H1 (cell line): ENCODE data around the gene UBQLN1. TPM values are rescaled to one million over a fixed set of nuclear protein-coding genes. Genes with fewer than 3 reads are reported as not detected.

Source experiments
- CTCF ChIA-PET: fragments of 300-600 bp; sonication (Branson Sonifier 250); formaldehyde crosslinking; loops from one replicate; lab custom pipeline; 2021; ENCODE audit not compliant: partially characterized antibody; lab: Charles Lee
- POLR2A ChIA-PET: fragments of 300-600 bp; sonication (Branson Sonifier 250); formaldehyde crosslinking; loops from one replicate; lab custom pipeline; 2021; ENCODE audit warnings: inconsistent platforms; ENCODE audit not compliant: partially characterized antibody; lab: Charles Lee
- DNase-seq, 2 experiments: peaks; one replicate each; pipeline versions ENCODE4 v3.0.0 to v3.0.0-alpha.2; 2010 to 2022; ENCODE audit warnings: low spot score in 2 of 2, low read depth in 1 of 2, mixed read lengths in 1 of 2
- FAIRE-seq: peaks from 2 replicates; lab custom pipeline; 2011; peaks lifted over from hg19 to GRCh38; lab: Jason Lieb, UNC
- H2AFZ ChIP-seq: 2 replicates; pipeline ENCODE4 v1.8.1; 2012; ENCODE audit warnings: low read length, inconsistent platforms
- H2AK5ac ChIP-seq: 2 replicates; pipeline ENCODE4 v1.6.1; 2013; ENCODE audit warnings: low read depth, low read length
- H2BK120ac ChIP-seq: replicated peaks from 2 replicates; pipeline ENCODE3; 2013; ENCODE audit warnings: low read depth, low read length, inconsistent platforms
- H2BK12ac ChIP-seq: 2 replicates; pipeline ENCODE4 v1.6.1; 2013; ENCODE audit warnings: low read depth, low read length
- H2BK15ac ChIP-seq: 2 replicates; pipeline ENCODE4 v1.6.1; 2013; ENCODE audit warnings: low read length
- H2BK20ac ChIP-seq: 2 replicates; pipeline ENCODE4 v1.6.1; 2013; ENCODE audit warnings: low read length
- H2BK5ac ChIP-seq: 2 replicates; pipeline ENCODE4 v1.6.1; 2013; ENCODE audit warnings: low read depth, low read length
- H3K14ac ChIP-seq: 2 replicates; pipeline ENCODE4 v1.6.1; 2013; ENCODE audit warnings: inconsistent platforms; ENCODE audit not compliant: insufficient read length
- H3K18ac ChIP-seq: 2 replicates; pipeline ENCODE4 v1.6.1; 2013; ENCODE audit warnings: low read length; ENCODE audit errors: extremely low read depth
- H3K23ac ChIP-seq: 2 replicates; pipeline ENCODE4 v1.6.1; 2013; ENCODE audit warnings: inconsistent platforms; ENCODE audit not compliant: insufficient read length
- H3K23me2 ChIP-seq: 2 replicates; pipeline ENCODE4 v1.6.1; 2013; ENCODE audit warnings: low read depth, low read length
- H3K27ac ChIP-seq: 2 replicates; pipeline ENCODE4 v1.6.1; 2011; ENCODE audit warnings: low read depth, low read length, inconsistent platforms
- H3K27me3 ChIP-seq, 4 experiments: replicated peaks in 1 of 4; 1 replicate in 1 of 4; 2 replicates in 3 of 4; pipeline versions ENCODE4 v1.6.1 to v1.8.1; 2011 to 2013; ENCODE audit warnings: low read length in 3 of 4, mild to moderate bottlenecking in 3 of 4, inconsistent platforms in 2 of 4, mixed read lengths in 2 of 4, moderate library complexity in 1 of 4; ENCODE audit not compliant: control insufficient read depth in 3 of 4, insufficient read depth in 3 of 4; ENCODE audit errors: extremely low read depth in 1 of 4
- H3K36me3 ChIP-seq, 4 experiments: 2 replicates each; pipeline versions ENCODE4 v1.6.1 to v1.8.1; 2011 to 2013; ENCODE audit warnings: mild to moderate bottlenecking in 4 of 4, low read length in 3 of 4, moderate library complexity in 2 of 4, control low read depth in 1 of 4, inconsistent platforms in 1 of 4; ENCODE audit not compliant: insufficient read depth in 4 of 4, control insufficient read depth in 2 of 4
- H3K4ac ChIP-seq: replicated peaks from 2 replicates; pipeline ENCODE3; 2013; ENCODE audit warnings: low read length, low read depth, mixed read lengths, inconsistent platforms; ENCODE audit not compliant: insufficient read length
- H3K4me1 ChIP-seq, 4 experiments: replicated peaks in 1 of 4; 1 replicate in 1 of 4; 2 replicates in 3 of 4; pipeline versions ENCODE4 v1.6.1 to v1.8.1; 2011 to 2013; ENCODE audit warnings: low read length in 3 of 4, inconsistent platforms in 2 of 4, mixed read lengths in 1 of 4; ENCODE audit not compliant: insufficient read depth in 4 of 4, control insufficient read depth in 3 of 4
- H3K4me2 ChIP-seq, 2 experiments: 2 replicates each; pipeline versions ENCODE4 v1.6.1 to v1.8.1; 2011 to 2013; ENCODE audit warnings: low read depth in 2 of 2, low read length in 2 of 2, control low read depth in 1 of 2, inconsistent platforms in 1 of 2, mild to moderate bottlenecking in 1 of 2; ENCODE audit not compliant: insufficient read depth in 1 of 2
- H3K4me3 ChIP-seq, 4 experiments: fragments of 200-600, 300-600 bp in 1 of 4; sonication (generic), shearing (Covaris generic), sonication (Bioruptor Twin) in 1 of 4; 2 replicates each; pipeline versions ENCODE4 v1.5.1 to v1.8.1; 2011 to 2016; ENCODE audit warnings: low read length in 4 of 4, low read depth in 3 of 4, control low read depth in 2 of 4, inconsistent platforms in 2 of 4, mild to moderate bottlenecking in 2 of 4, mixed read lengths in 1 of 4, moderate library complexity in 1 of 4; ENCODE audit not compliant: insufficient read depth in 2 of 4; ENCODE audit errors: extremely low read depth in 1 of 4
- H3K56ac ChIP-seq: replicated peaks from 2 replicates; pipeline ENCODE3; 2013; ENCODE audit warnings: low read depth, mild to moderate bottlenecking, mixed read lengths, low read length, inconsistent platforms; ENCODE audit not compliant: insufficient read length
- H3K79me1 ChIP-seq: 2 replicates; pipeline ENCODE4 v1.6.1; 2013; ENCODE audit warnings: low read depth, low read length, control low read depth
- H3K79me2 ChIP-seq, 2 experiments: 2 replicates each; pipeline versions ENCODE4 v1.6.1 to v1.8.1; 2012 to 2013; ENCODE audit warnings: low read length in 2 of 2, mild to moderate bottlenecking in 2 of 2, inconsistent platforms in 1 of 2; ENCODE audit not compliant: insufficient read depth in 2 of 2, control insufficient read depth in 1 of 2
- H3K9ac ChIP-seq, 4 experiments: replicated peaks in 1 of 4; 1 replicate in 1 of 4; 2 replicates in 3 of 4; pipeline versions ENCODE4 v1.6.1 to v1.8.1; 2011 to 2013; ENCODE audit warnings: low read depth in 3 of 4, low read length in 3 of 4, control low read depth in 2 of 4, mild to moderate bottlenecking in 2 of 4, moderate library complexity in 2 of 4, inconsistent platforms in 1 of 4; ENCODE audit errors: extremely low read depth in 1 of 4
- H3K9me3 ChIP-seq, 2 experiments: 2 replicates each; pipeline versions ENCODE4 v1.6.1 to v1.8.1; 2012 to 2013; ENCODE audit warnings: mild to moderate bottlenecking in 2 of 2, moderate library complexity in 2 of 2, control low read depth in 1 of 2, inconsistent platforms in 1 of 2, low read depth in 1 of 2, low read length in 1 of 2, mixed read lengths in 1 of 2; ENCODE audit not compliant: insufficient read depth in 2 of 2
- H4K20me1 ChIP-seq, 2 experiments: replicated peaks in 1 of 2; 2 replicates each; pipeline versions ENCODE3 to v1.8.1; 2011 to 2013; ENCODE audit warnings: inconsistent platforms in 2 of 2, low read length in 2 of 2, mild to moderate bottlenecking in 1 of 2; ENCODE audit not compliant: insufficient read depth in 2 of 2, control insufficient read depth in 1 of 2
- H4K5ac ChIP-seq: 2 replicates; pipeline ENCODE4 v1.6.1; 2013; ENCODE audit warnings: low read length, low read depth, mixed read lengths, inconsistent platforms; ENCODE audit not compliant: insufficient read length
- H4K8ac ChIP-seq: 2 replicates; pipeline ENCODE4 v1.8.0; 2013; ENCODE audit warnings: mild to moderate bottlenecking, moderate library complexity, low read length, inconsistent platforms; ENCODE audit not compliant: insufficient read depth; ENCODE audit errors: extremely low read depth
- H4K91ac ChIP-seq: replicated peaks from 2 replicates; pipeline ENCODE3; 2013; ENCODE audit warnings: low read length, mixed read lengths, inconsistent platforms; ENCODE audit not compliant: insufficient read length
- BRCA1 ChIP-seq: IDR thresholded peaks from 2 replicates; pipeline ENCODE4 v1.6.1; 2012; ENCODE audit warnings: low read depth, low read length, improper control_type of control experiment
- CHD1 ChIP-seq: IDR thresholded peaks from 2 replicates; pipeline ENCODE4 v1.6.1; 2012; ENCODE audit warnings: low read depth, low read length, improper control_type of control experiment
- CTBP2 ChIP-seq: IDR thresholded peaks from 2 replicates; pipeline ENCODE4 v1.7.0; 2011; ENCODE audit warnings: borderline replicate concordance, mild to moderate bottlenecking, moderate library complexity, mixed read lengths, low read length; ENCODE audit not compliant: insufficient read depth, insufficient read length
- EGR1 ChIP-seq: IDR thresholded peaks from 2 replicates; pipeline ENCODE4 v1.6.1; 2011; ENCODE audit warnings: low read depth, low read length, borderline replicate concordance
- GTF2F1 ChIP-seq: IDR thresholded peaks from 2 replicates; pipeline ENCODE4 v1.6.1; 2012; ENCODE audit warnings: low read depth, low read length, improper control_type of control experiment, borderline replicate concordance
- KDM1A ChIP-seq: fragments of 200-600, 300-600 bp; sonication (generic); IDR thresholded peaks from 2 replicates; pipeline ENCODE4 v1.7.1; 2016; ENCODE audit warnings: mild to moderate bottlenecking, low read length, borderline replicate concordance
- KDM5A ChIP-seq: fragments of 200-600 bp; IDR thresholded peaks from 2 replicates; pipeline ENCODE4 v1.7.1; 2012; ENCODE audit warnings: mild to moderate bottlenecking, low read length, inconsistent platforms, mixed read lengths
- POLR2A ChIP-seq, 2 experiments: IDR thresholded peaks; 1 replicate in 1 of 2; 2 replicates in 1 of 2; pipeline ENCODE4 v1.6.1; 2011; ENCODE audit warnings: low read depth in 2 of 2, low read length in 2 of 2, mild to moderate bottlenecking in 2 of 2; ENCODE audit errors: control extremely low read depth in 1 of 2
- SIRT6 ChIP-seq: IDR thresholded peaks from one replicate; pipeline ENCODE4 v1.7.1; 2012; ENCODE audit warnings: low read length, inconsistent platforms
- SP1 ChIP-seq: IDR thresholded peaks from 2 replicates; pipeline ENCODE4 v1.6.1; 2011; ENCODE audit warnings: low read depth, low read length
- SP4 ChIP-seq: IDR thresholded peaks from 2 replicates; pipeline ENCODE4 v1.6.1; 2012; ENCODE audit warnings: low read length, inconsistent platforms
- TAF1 ChIP-seq: IDR thresholded peaks from 2 replicates; pipeline ENCODE4 v1.6.1; 2011; ENCODE audit warnings: mild to moderate bottlenecking, low read depth, low read length
- TBP ChIP-seq: IDR thresholded peaks from 2 replicates; pipeline ENCODE4 v1.6.1; 2011; ENCODE audit warnings: low read depth, low read length, improper control_type of control experiment
- WGBS, 2 experiments: shearing (Covaris generic) in 1 of 2; methylation state at CpG; one replicate each; pipeline versions ENCODE4 v1.1.6 to v1.1.7; 2013 to 2015; ENCODE audit warnings: low lambda C conversion rate in 2 of 2, mixed read lengths in 2 of 2, inconsistent platforms in 1 of 2, low coverage in 1 of 2, missing lambda C conversion rate in 1 of 2; ENCODE audit not compliant: insufficient replicate concordance in 2 of 2, insufficient coverage in 1 of 2, insufficient read length in 1 of 2; ENCODE audit errors: extremely low coverage in 1 of 2, missing lambda C conversion rate in 1 of 2; 5-methylcytosine and 5-hydroxymethylcytosine counted together
- polyA plus RNA-seq, 7 experiments: library from polyadenylated mRNA; depleted of rRNA in 3 of 7; stranded (reverse) in 5 of 7; unstranded in 2 of 7; fragments of >200 nt in 5 of 7; fragments of 200-250 nt in 2 of 7; gene quantifications; 1 replicate in 5 of 7; 2 replicates in 1 of 7; 4 replicates in 1 of 7; pipeline versions ENCODE4 v1.2.1 to v1.2.3, GENCODE V29; 2011 to 2013; ENCODE audit warnings: missing spikeins in 2 of 7, mixed read lengths in 2 of 7
- total RNA-seq: library from RNA; stranded (reverse); fragmentation: NEBNext Ultra II Directional; extraction: Animal tissue kit (Norgen Biotek cat#: 25700); gene quantifications from 2 replicates; pipeline ENCODE4 v1.2.1, GENCODE V29; 2021
- TF ChIP-seq, protein P1 (sequence below): IDR thresholded peaks from 2 replicates; pipeline ENCODE4 v1.6.1; 2011; ENCODE audit warnings: low read length, improper control_type of control experiment

UBQLN1 gene
- total and polyA plus RNA-seq, 2 of the 8 experiments (the other 6 are each of a cell fraction or from before 2014, with no cell fraction given): 62.4 to 105 TPM

DNA sequence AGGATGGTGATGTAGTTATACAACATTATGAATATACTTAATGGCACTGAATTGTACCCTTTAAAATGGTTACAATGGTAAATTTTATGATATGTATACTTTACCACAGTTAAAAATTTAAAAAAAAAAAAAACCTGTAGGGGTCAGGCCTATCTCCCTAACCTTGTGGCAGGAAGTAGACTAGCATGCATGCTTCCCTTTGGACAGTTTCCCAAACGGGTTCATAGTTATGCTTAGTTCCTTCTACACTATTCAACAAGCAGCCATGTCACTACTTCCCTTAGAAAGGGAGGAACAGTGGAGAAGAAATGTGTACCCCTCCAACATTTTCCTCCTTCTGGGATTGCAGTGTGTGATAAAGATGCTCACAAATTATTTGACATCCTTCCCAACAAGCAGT, 52.3 kb downstream of the UBQLN1 start:
- Histone ChIP-seq H3K27ac (no peak overlapping the region), H3K23ac (no peak overlapping the region), H2BK20ac (no peak overlapping the region), H2BK5ac (no peak overlapping the region), H3K14ac (no peak overlapping the region), H2BK15ac (no peak overlapping the region), H3K23me2 (no peaks in the 10 kb centered on the region), H3K4ac (no peak overlapping the region), H4K8ac (no peak overlapping the region), H3K9ac (no peak overlapping the region), H3K79me1 (no peaks in the 10 kb centered on the region; the same call in 1 of the 2 replicates), H2BK120ac (no peak overlapping the region), H2AK5ac (no peak overlapping the region), H3K27me3 (no peaks in the 10 kb centered on the region), H3K4me1 (no peaks in the 10 kb centered on the region), H2AFZ (no peak overlapping the region), H3K36me3 (peaks cover 3 to 50% (median 36%) of the 10 kb centered on the region in 4 experiments; a peak in 7 of 8 replicates), H3K4me3 (no peak overlapping the region), H3K9me3 (no peaks in the 10 kb centered on the region), H3K79me2 (no peaks in the 10 kb centered on the region), H3K18ac (no peak overlapping the region), H3K56ac (no peak overlapping the region), H4K20me1 (peaks cover 0 to 2% of the 10 kb centered on the region in 2 experiments), H3K4me2 (no peak overlapping the region), H4K5ac (no peak overlapping the region), H2BK12ac (no peak overlapping the region), H4K91ac (no peak overlapping the region)
- POLR2A ChIA-PET: no interaction called here
- CTCF ChIA-PET: no interaction called here
- 95% methylated on average over 1 of the region's 1 CpG; no CpG with 5 or more reads in 1 of the 2 experiments for WGBS, 2 experiments
- TF ChIP-seq CTBP2: no peak
- TF ChIP-seq KDM1A: no peak
- no peak for TF ChIP-seq TAF1
- no peak for TF ChIP-seq TBP
- no peak for TF ChIP-seq SP1
- no peak for TF ChIP-seq EGR1
- TF ChIP-seq GTF2F1: no peak
- TF ChIP-seq, protein P1, sequence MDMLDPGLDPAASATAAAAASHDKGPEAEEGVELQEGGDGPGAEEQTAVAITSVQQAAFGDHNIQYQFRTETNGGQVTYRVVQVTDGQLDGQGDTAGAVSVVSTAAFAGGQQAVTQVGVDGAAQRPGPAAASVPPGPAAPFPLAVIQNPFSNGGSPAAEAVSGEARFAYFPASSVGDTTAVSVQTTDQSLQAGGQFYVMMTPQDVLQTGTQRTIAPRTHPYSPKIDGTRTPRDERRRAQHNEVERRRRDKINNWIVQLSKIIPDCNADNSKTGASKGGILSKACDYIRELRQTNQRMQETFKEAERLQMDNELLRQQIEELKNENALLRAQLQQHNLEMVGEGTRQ: no peak
- no peak for TF ChIP-seq CHD1
- no peak for TF ChIP-seq KDM5A
- no peak for TF ChIP-seq SP4
- TF ChIP-seq BRCA1: no peak
- no peak for TF ChIP-seq POLR2A (IDR thresholded peaks at IDR 0.05; ENCODE audit: control extremely low read depth in 1 of 2, low read depth in 2 of 2, low read length in 2 of 2)
- no peak for TF ChIP-seq SIRT6
- DNase-seq (no peak), FAIRE-seq (no peak)
